Dendritic cell treated with granulocyte-macrophage colony-stimulating factor and Interleukin-4, amounts not matched to agents 40 ng/mL and 50 ng/mL, for 4 days (primary cell): ENCODE results near the gene MTHFD2L.

Experiments used
- H3K27ac Mint-ChIP-seq: one replicate; pipeline ENCODE4 v1.8.0; 2022; ENCODE audit warnings: mild to moderate bottlenecking, mixed read lengths
- H3K27me3 Mint-ChIP-seq: one replicate; pipeline ENCODE4 v1.8.0; 2022; ENCODE audit warnings: mild to moderate bottlenecking, mixed read lengths
- H3K36me3 Mint-ChIP-seq: one replicate; pipeline ENCODE4 v1.8.0; 2022; ENCODE audit warnings: low read depth, mixed read lengths
- H3K4me1 Mint-ChIP-seq: one replicate; pipeline ENCODE4 v1.8.0; 2022; ENCODE audit warnings: low read depth, mixed read lengths
- H3K4me3 Mint-ChIP-seq: one replicate; pipeline ENCODE4 v1.8.0; 2022; ENCODE audit warnings: mild to moderate bottlenecking, moderate library complexity, mixed read lengths
- H3K9me3 Mint-ChIP-seq: one replicate; pipeline ENCODE4 v1.8.0; 2022; ENCODE audit warnings: mixed read lengths
- intact Hi-C: fragments of 100-400 bp; cut with micrococcal nuclease; formaldehyde crosslinking; loops from one replicate; pipeline ENCODE4 v1.15.0; 2022

The MTHFD2L gene

GRCh38 chr4:74219240-74219639 lies 61.3 kb downstream of the MTHFD2L start:
- H3K27me3 Mint-ChIP-seq = no peaks in the 10 kb centered on the region
- intact Hi-C loops = no loop called here
- H3K4me1 Mint-ChIP-seq = peaks cover 23% of the 10 kb centered on the region
- no peaks in the 10 kb centered on the region for H3K9me3 Mint-ChIP-seq
- no peak overlapping the region for H3K4me3 Mint-ChIP-seq
- no peak overlapping the region for H3K27ac Mint-ChIP-seq
- H3K36me3 Mint-ChIP-seq = no peaks in the 10 kb centered on the region

GRCh38 chr4:74223098-74223497 lies 65.2 kb downstream of the MTHFD2L start:
- intact Hi-C loops = loop anchor here (10.0 kb wide), 1 partner anchor 452 kb away; no protein-coding TSS in a partner anchor
- Mint-ChIP-seq H3K4me1 (peaks cover 22% of the 10 kb centered on the region), H3K4me3 (no peak overlapping the region), H3K27me3 (no peaks in the 10 kb centered on the region), H3K27ac (no peak overlapping the region), H3K36me3 (no peaks in the 10 kb centered on the region), H3K9me3 (no peaks in the 10 kb centered on the region)

GRCh38 chr4:74223801-74224200 lies 65.9 kb downstream of the MTHFD2L start:
- no peak overlapping the region for H3K4me3 Mint-ChIP-seq
- peaks cover 27% of the 10 kb centered on the region for H3K4me1 Mint-ChIP-seq
- H3K27me3 Mint-ChIP-seq = no peaks in the 10 kb centered on the region
- intact Hi-C loops = loop anchor here (10.0 kb wide), 1 partner anchor 451 kb away; no protein-coding TSS in a partner anchor
- H3K36me3 Mint-ChIP-seq = no peaks in the 10 kb centered on the region
- H3K27ac Mint-ChIP-seq = no peak overlapping the region
- H3K9me3 Mint-ChIP-seq = no peaks in the 10 kb centered on the region

GRCh38 chr4:74228691-74229640 lies 71.0 kb downstream of the MTHFD2L start:
- no peak overlapping the region for H3K4me3 Mint-ChIP-seq

GRCh38 chr4:74230902-74231499 lies 73.1 kb downstream of the MTHFD2L start:
- intact Hi-C loops = loop anchor here (2.0 to 5.0 kb wide), 2 partner anchors 72 to 189 kb away; partner anchors contain the start of gene MTHFD2L
- Mint-ChIP-seq H3K27ac (peak overlapping the region; percentile 71), H3K4me1 (peaks cover 44% of the 10 kb centered on the region), H3K9me3 (no peaks in the 10 kb centered on the region), H3K36me3 (no peaks in the 10 kb centered on the region), H3K27me3 (no peaks in the 10 kb centered on the region), H3K4me3 (peak overlapping the region; percentile 2)

More at GRCh38 chr4:74228691-74229640, 71.0 kb downstream of the MTHFD2L start:
- Mint-ChIP-seq H3K9me3 (no peaks in the 10 kb centered on the region), H3K27me3 (no peaks in the 10 kb centered on the region), H3K36me3 (no peaks in the 10 kb centered on the region), H3K27ac (peak overlapping the region; percentile 18), H3K4me1 (peaks cover 40% of the 10 kb centered on the region)
- intact Hi-C loops = loop anchor here (1.0 to 10.0 kb wide), 3 partner anchors 37 to 446 kb away; no protein-coding TSS in a partner anchor

GRCh38 chr4:74235135-74235534 lies 77.2 kb downstream of the MTHFD2L start:
- no peaks in the 10 kb centered on the region for H3K27me3 Mint-ChIP-seq
- H3K27ac Mint-ChIP-seq = no peak overlapping the region
- peaks cover 26% of the 10 kb centered on the region for H3K4me1 Mint-ChIP-seq
- H3K4me3 Mint-ChIP-seq = no peak overlapping the region
- no peaks in the 10 kb centered on the region for H3K9me3 Mint-ChIP-seq
- intact Hi-C loops = no loop called here
- no peaks in the 10 kb centered on the region for H3K36me3 Mint-ChIP-seq

- no peaks in the 10 kb centered on the region for H3K9me3 Mint-ChIP-seq
- H3K4me1 Mint-ChIP-seq = peaks cover 11% of the 10 kb centered on the region
- H3K27ac Mint-ChIP-seq = no peak overlapping the region
- no peaks in the 10 kb centered on the region for H3K36me3 Mint-ChIP-seq
- H3K4me3 Mint-ChIP-seq = no peak overlapping the region
- intact Hi-C loops = no loop called here
- no peaks in the 10 kb centered on the region for H3K27me3 Mint-ChIP-seq
Measured at GRCh38 chr4:74237425-74237966, 79.6 kb downstream of the MTHFD2L start.

GRCh38 chr4:74244049-74244448 lies 86.1 kb downstream of the MTHFD2L start:
- Mint-ChIP-seq H3K4me3 (no peak overlapping the region), H3K36me3 (no peaks in the 10 kb centered on the region)
- intact Hi-C loops = no loop called here

GRCh38 chr4:74252933-74253332 lies 95.0 kb downstream of the MTHFD2L start:
- Mint-ChIP-seq H3K9me3 (peaks cover 45% of the 10 kb centered on the region), H3K4me1 (no peaks in the 10 kb centered on the region), H3K27ac (no peak overlapping the region), H3K27me3 (no peaks in the 10 kb centered on the region), H3K36me3 (peaks cover 12% of the 10 kb centered on the region), H3K4me3 (no peak overlapping the region)
- intact Hi-C loops = no loop called here

More at GRCh38 chr4:74244049-74244448, 86.1 kb downstream of the MTHFD2L start:
- Mint-ChIP-seq H3K27me3 (no peaks in the 10 kb centered on the region), H3K27ac (no peak overlapping the region), H3K4me1 (no peaks in the 10 kb centered on the region), H3K9me3 (no peaks in the 10 kb centered on the region)

GRCh38 chr4:74254386-74254785 lies 96.5 kb downstream of the MTHFD2L start:
- peaks cover 44% of the 10 kb centered on the region for H3K9me3 Mint-ChIP-seq
- H3K36me3 Mint-ChIP-seq = peaks cover 12% of the 10 kb centered on the region
- intact Hi-C loops = no loop called here
- H3K27ac Mint-ChIP-seq = no peak overlapping the region
- peaks cover 5% of the 10 kb centered on the region for H3K4me1 Mint-ChIP-seq
- no peaks in the 10 kb centered on the region for H3K27me3 Mint-ChIP-seq
- no peak overlapping the region for H3K4me3 Mint-ChIP-seq

- Mint-ChIP-seq H3K4me1 (peaks cover 5% of the 10 kb centered on the region), H3K4me3 (no peak overlapping the region), H3K36me3 (peaks cover 12% of the 10 kb centered on the region), H3K27ac (no peak overlapping the region), H3K9me3 (peaks cover 37% of the 10 kb centered on the region), H3K27me3 (no peaks in the 10 kb centered on the region)
- intact Hi-C loops = no loop called here
Measured at GRCh38 chr4:74255096-74255495, 97.2 kb downstream of the MTHFD2L start.

GRCh38 chr4:74258963-74259362 lies 101.0 kb downstream of the MTHFD2L start:
- Mint-ChIP-seq H3K4me3 (no peak overlapping the region), H3K27me3 (no peaks in the 10 kb centered on the region), H3K9me3 (peaks cover 3% of the 10 kb centered on the region), H3K4me1 (peaks cover 15% of the 10 kb centered on the region), H3K36me3 (no peaks in the 10 kb centered on the region), H3K27ac (no peak overlapping the region)
- intact Hi-C loops = no loop called here

- no peak overlapping the region for H3K27ac Mint-ChIP-seq
- H3K4me3 Mint-ChIP-seq = no peak overlapping the region
- H3K27me3 Mint-ChIP-seq = no peaks in the 10 kb centered on the region
- intact Hi-C loops = no loop called here
- no peaks in the 10 kb centered on the region for H3K9me3 Mint-ChIP-seq
- H3K4me1 Mint-ChIP-seq = peaks cover 15% of the 10 kb centered on the region
- no peaks in the 10 kb centered on the region for H3K36me3 Mint-ChIP-seq
Measured at GRCh38 chr4:74260036-74260435, 102.1 kb downstream of the MTHFD2L start.

- H3K27ac Mint-ChIP-seq = no peak overlapping the region
Measured at GRCh38 chr4:74262522-74262921, 104.6 kb downstream of the MTHFD2L start.

More at GRCh38 chr4:74262522-74262921, 104.6 kb downstream of the MTHFD2L start:
- Mint-ChIP-seq H3K36me3 (no peaks in the 10 kb centered on the region), H3K27me3 (no peaks in the 10 kb centered on the region), H3K4me1 (peaks cover 15% of the 10 kb centered on the region), H3K4me3 (no peak overlapping the region), H3K9me3 (no peaks in the 10 kb centered on the region)
- intact Hi-C loops = no loop called here
